Colonic mucosa (tissue), 4 donors: ENCODE results near the gene KLRC4. TPM values are rescaled to one million over a fixed set of nuclear protein-coding genes. Genes with fewer than 3 reads are reported as not detected.
"Not testable (repeated sequence)": the region's sequence is repeated elsewhere in the genome, so short reads cannot be mapped to it uniquely, and the experiment has no call there.

Source experiments
- DNase-seq: peaks from one replicate; pipeline ENCODE4 v3.0.0-alpha.2; 2020
- H3K27ac ChIP-seq: fragments of 200-600 bp; one replicate; pipeline ENCODE4 v1.8.0; 2021
- H3K27me3 ChIP-seq: fragments of 200-600 bp; one replicate; pipeline ENCODE4 v1.8.0; 2021
- H3K36me3 ChIP-seq: fragments of 200-600 bp; one replicate; pipeline ENCODE4 v1.8.0; 2021
- H3K4me1 ChIP-seq: fragments of 200-600 bp; one replicate; pipeline ENCODE4 v1.8.0; 2021; ENCODE audit warnings: mild to moderate bottlenecking
- H3K4me3 ChIP-seq: fragments of 200-600 bp; one replicate; pipeline ENCODE4 v1.8.0; 2021
- H3K9ac ChIP-seq, 2 donors: one replicate each; pipeline ENCODE4 v1.7.0; 2013; ENCODE audit warnings: control low read depth in 2 of 2, low read depth in 2 of 2, low read length in 2 of 2
- H3K9me3 ChIP-seq: fragments of 200-600 bp; one replicate; pipeline ENCODE4 v1.8.0; 2021
- intact Hi-C: fragments of 100-400 bp; cut with DNase I; formaldehyde crosslinking; loops from one replicate; pipeline ENCODE4 v1.14.1; 2022
- total RNA-seq, 2 donors: library from RNA; stranded (reverse); fragmentation: NEBNext Ultra II Directional in 1 of 2; extraction: Animal tissue kit (Norgen Biotek cat#: 25700) in 1 of 2; gene quantifications; one replicate each; pipeline ENCODE4 v1.2.1, GENCODE V29; 2021
- TF ChIP-seq, protein P1 (sequence below): fragments of 200-600 bp; IDR thresholded peaks from one replicate; pipeline ENCODE4 v1.8.0; 2022; ENCODE audit warnings: antibody characterized with exemption, mild to moderate bottlenecking
- donor health status: healthy.
- donor health status: DM: no; HTN: no; CAD: no.
- donor health status: DM: no; HTN: no; CAD: no.

Gene KLRC4
- total RNA-seq, 2 donors from 2014 or later = 0.47 to 0.80 TPM

DNA sequence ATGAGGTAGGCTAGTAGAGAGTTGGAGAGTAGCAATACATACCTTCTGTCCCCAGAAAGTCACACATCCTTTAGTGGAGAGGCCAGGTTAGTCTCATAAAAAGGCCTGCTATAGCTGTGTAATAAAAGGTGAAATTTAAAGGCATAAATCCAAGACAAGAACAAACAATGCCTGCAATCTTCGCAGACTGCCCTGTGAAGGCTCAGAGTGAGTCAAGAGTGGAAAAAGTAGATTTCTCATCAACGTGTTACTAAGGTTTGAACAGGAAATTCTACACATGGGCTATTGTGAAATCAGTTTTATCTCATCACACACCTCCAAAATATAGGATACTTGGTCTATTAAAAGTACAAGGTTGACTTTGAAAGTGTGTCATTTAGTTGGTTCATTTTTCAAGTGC lies 43.6 kb upstream of the KLRC4 start, which contains the start of gene KLRC1:
KLRC1 (minus strand) TSS at position 222 of the 400 bp plus-strand sequence. CDS start 2,221 bp downstream, outside the sequence.
- no peaks in the 10 kb centered on the region for H3K9me3 ChIP-seq
- H3K36me3 ChIP-seq = no peaks in the 10 kb centered on the region
- intact Hi-C loops = no loop called here
- no peaks in the 10 kb centered on the region for H3K27me3 ChIP-seq
- DNase-seq = no peak
- TF ChIP-seq, protein P1, sequence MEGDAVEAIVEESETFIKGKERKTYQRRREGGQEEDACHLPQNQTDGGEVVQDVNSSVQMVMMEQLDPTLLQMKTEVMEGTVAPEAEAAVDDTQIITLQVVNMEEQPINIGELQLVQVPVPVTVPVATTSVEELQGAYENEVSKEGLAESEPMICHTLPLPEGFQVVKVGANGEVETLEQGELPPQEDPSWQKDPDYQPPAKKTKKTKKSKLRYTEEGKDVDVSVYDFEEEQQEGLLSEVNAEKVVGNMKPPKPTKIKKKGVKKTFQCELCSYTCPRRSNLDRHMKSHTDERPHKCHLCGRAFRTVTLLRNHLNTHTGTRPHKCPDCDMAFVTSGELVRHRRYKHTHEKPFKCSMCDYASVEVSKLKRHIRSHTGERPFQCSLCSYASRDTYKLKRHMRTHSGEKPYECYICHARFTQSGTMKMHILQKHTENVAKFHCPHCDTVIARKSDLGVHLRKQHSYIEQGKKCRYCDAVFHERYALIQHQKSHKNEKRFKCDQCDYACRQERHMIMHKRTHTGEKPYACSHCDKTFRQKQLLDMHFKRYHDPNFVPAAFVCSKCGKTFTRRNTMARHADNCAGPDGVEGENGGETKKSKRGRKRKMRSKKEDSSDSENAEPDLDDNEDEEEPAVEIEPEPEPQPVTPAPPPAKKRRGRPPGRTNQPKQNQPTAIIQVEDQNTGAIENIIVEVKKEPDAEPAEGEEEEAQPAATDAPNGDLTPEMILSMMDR = no peak
- H3K27ac ChIP-seq = peak within 1 kb of the TSS; percentile 12
- H3K4me1 ChIP-seq = no peaks in the 10 kb centered on the region
- no peak within 1 kb of the TSS for H3K9ac ChIP-seq
- H3K4me3 ChIP-seq = no peak within 1 kb of the TSS

GRCh38 chr12:10448236-10448635 lies 38.7 kb upstream of the KLRC4 start:
- no peaks in the 10 kb centered on the region for H3K36me3 ChIP-seq
- DNase-seq = no peak
- TF ChIP-seq, protein P1 = no peak
- no peak overlapping the region for H3K9ac ChIP-seq
- H3K27me3 ChIP-seq = no peaks in the 10 kb centered on the region
- no peak overlapping the region for H3K27ac ChIP-seq
- H3K4me3 ChIP-seq = no peak overlapping the region
- H3K9me3 ChIP-seq = no peaks in the 10 kb centered on the region
- no peaks in the 10 kb centered on the region for H3K4me1 ChIP-seq
- intact Hi-C loops = no loop called here

DNA sequence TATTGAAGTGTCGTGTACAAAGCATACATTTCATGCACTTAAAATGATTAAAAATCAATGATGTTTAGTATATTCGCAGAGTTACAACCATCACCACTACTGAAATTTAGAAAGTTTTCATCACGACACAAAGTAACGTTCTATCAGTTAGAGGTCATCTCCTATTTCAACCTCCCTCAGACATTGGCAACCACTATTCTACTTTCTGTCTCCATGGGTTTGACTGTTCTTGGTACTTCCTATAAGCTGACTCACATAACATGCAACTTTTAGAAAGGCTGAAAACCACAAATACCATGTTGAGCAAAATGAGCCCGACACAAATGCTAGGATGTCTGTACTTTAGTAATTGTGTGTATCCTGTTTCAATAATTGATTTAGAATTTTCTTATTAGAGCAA lies 36.5 kb upstream of the KLRC4 start:
- intact Hi-C loops, H3K4me1 ChIP-seq, H3K27ac ChIP-seq, H3K36me3 ChIP-seq, H3K9me3 ChIP-seq, DNase-seq, H3K4me3 ChIP-seq, H3K9ac ChIP-seq, H3K27me3 ChIP-seq: not testable (repeated sequence)

GRCh38 chr12:10441144-10441543 lies 31.6 kb upstream of the KLRC4 start:
- intact Hi-C loops, H3K4me1 ChIP-seq, DNase-seq, H3K9me3 ChIP-seq, H3K27me3 ChIP-seq, H3K9ac ChIP-seq, H3K4me3 ChIP-seq, H3K27ac ChIP-seq, H3K36me3 ChIP-seq: not testable (repeated sequence)

DNA sequence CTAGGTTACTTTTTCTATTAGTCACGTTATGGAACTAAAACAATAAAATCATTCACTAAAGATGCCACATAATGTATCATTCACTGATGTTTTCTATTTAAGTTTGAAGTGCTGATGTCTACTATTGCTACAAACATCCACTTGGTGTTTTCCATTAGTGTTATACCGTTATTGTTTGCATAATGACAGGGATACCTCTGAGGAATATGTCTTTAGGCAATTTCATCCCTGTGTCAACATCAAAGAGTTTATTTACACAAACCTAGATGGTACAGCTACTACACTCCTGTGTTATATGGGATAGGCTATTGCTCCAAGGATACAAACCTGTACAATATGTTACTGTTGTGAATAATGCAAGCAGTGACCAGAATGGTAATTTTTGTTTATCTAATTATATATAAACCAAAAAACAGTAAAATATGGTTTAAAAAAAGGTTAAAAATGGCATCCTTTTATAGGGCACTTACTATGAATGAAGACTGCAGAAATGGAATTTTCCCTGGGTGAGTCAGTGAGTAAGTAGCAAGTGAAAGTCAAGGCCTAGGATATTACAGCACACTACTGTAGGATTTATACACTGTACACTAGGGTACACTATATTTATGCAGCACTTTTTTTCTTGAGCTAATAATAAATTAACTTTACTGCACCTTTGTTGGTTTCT lies 30.2 kb upstream of the KLRC4 start:
- DNase-seq, H3K4me3 ChIP-seq, H3K4me1 ChIP-seq, H3K36me3 ChIP-seq, H3K9ac ChIP-seq, H3K9me3 ChIP-seq, H3K27me3 ChIP-seq, intact Hi-C loops, H3K27ac ChIP-seq: not testable (repeated sequence)

DNA sequence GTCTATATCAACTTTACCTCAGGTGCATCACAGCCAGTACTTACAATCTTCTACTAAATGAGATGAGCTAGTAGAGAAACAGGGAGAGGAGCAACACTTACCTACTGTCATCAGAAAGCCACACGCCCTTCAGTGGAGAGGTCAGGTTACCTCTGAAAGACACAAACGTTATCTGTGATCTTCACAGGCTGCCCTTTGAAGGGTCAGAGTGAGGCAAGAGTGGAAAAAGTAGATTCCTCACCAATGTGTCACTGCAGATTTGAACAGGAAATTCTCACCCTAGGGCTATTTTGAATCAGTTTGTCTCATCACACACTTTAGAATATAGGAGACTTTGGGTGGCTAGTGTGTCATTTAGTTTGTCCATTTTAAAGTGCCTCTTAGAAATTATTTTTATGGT lies 28.0 kb upstream of the KLRC4 start:
- intact Hi-C loops, H3K27ac ChIP-seq, H3K4me1 ChIP-seq, H3K36me3 ChIP-seq, H3K9ac ChIP-seq, H3K27me3 ChIP-seq, H3K9me3 ChIP-seq, H3K4me3 ChIP-seq, DNase-seq: not testable (repeated sequence)

- intact Hi-C loops, H3K9me3 ChIP-seq, H3K36me3 ChIP-seq, H3K9ac ChIP-seq, H3K27ac ChIP-seq, H3K27me3 ChIP-seq, H3K4me3 ChIP-seq, H3K4me1 ChIP-seq: not testable (repeated sequence)
- DNase-seq = peak; percentile 39
Measured at GRCh38 chr12:10435816-10436215, 26.3 kb upstream of the KLRC4 start, which contains the start of gene KLRC2. TSS of gene KLRC2 (minus strand) at chr12:10436010. CDS start at chr12:10435986, 24 bp downstream.

GRCh38 chr12:10430623-10431022 lies 21.1 kb upstream of the KLRC4 start:
- H3K27me3 ChIP-seq, H3K4me3 ChIP-seq, H3K36me3 ChIP-seq, H3K4me1 ChIP-seq, intact Hi-C loops, H3K9ac ChIP-seq, DNase-seq, H3K9me3 ChIP-seq, H3K27ac ChIP-seq: not testable (repeated sequence)

GRCh38 chr12:10425938-10426337 lies 16.4 kb upstream of the KLRC4 start:
- H3K9me3 ChIP-seq, intact Hi-C loops, H3K4me3 ChIP-seq, DNase-seq, H3K27me3 ChIP-seq, H3K9ac ChIP-seq, H3K36me3 ChIP-seq, H3K4me1 ChIP-seq, H3K27ac ChIP-seq: not testable (repeated sequence)

DNA sequence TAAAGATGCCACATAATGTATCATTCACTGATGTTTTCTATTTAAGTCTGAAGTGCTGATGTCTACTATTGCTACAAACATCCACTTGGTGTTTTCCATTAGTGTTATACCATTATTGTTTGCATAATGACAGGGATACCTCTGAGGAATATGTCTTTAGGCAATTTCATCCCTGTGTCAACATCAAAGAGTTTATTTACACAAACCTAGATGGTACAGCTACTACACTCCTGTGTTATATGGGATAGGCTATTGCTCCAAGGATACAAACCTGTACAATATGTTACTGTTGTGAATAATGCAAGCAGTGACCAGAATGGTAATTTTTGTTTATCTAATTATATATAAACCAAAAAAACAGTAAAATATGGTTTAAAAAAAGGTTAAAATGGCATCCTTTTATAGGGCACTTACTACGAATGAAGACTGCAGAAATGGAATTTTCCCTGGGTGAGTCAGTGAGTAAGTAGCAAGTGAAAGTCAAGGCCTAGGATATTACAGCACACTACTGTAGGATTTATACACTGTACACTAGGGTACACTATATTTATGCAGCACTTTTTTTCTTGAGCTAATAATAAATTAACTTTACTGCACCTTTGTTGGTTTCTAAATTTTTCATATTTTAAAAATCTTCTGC lies 14.8 kb upstream of the KLRC4 start:
- H3K4me3 ChIP-seq, H3K27ac ChIP-seq, H3K4me1 ChIP-seq, H3K36me3 ChIP-seq, intact Hi-C loops, DNase-seq, H3K9me3 ChIP-seq, H3K9ac ChIP-seq, H3K27me3 ChIP-seq: not testable (repeated sequence)

- H3K4me1 ChIP-seq, H3K9ac ChIP-seq, intact Hi-C loops, H3K36me3 ChIP-seq, H3K4me3 ChIP-seq, H3K9me3 ChIP-seq, H3K27ac ChIP-seq, DNase-seq, H3K27me3 ChIP-seq: not testable (repeated sequence)
Measured at GRCh38 chr12:10422159-10422558, 12.6 kb upstream of the KLRC4 start.

DNA sequence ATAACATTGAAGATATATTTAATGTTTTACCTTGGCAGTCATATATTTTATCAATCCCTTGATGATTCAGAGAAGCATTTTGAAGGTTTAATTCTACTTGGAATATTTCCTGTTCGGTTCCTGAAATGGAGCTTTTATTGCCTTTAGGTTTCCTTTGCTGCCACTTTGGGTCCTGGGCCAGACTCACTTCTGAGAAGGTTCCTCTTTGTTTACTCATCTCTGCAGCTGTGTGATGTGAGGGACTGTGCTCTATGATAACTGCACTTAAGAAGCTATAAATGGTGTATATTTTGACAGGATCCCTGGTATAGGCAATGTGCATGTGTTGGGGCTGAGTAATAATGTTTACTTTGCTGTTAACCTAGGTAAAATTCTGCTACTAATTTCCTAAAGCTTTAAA lies 10.8 kb upstream of the KLRC4 start, which contains the start of gene KLRC3:
KLRC3 (minus strand) TSS at position 262 of the 400 bp plus-strand sequence; CDS start at position 217, 45 bp downstream.
- H3K4me3 ChIP-seq, H3K4me1 ChIP-seq, H3K27me3 ChIP-seq, H3K9ac ChIP-seq, H3K27ac ChIP-seq, intact Hi-C loops, H3K36me3 ChIP-seq, H3K9me3 ChIP-seq, DNase-seq: not testable (repeated sequence)
